ENCODE measurements around the gene CPNE9.

Gene CPNE9

DNA sequence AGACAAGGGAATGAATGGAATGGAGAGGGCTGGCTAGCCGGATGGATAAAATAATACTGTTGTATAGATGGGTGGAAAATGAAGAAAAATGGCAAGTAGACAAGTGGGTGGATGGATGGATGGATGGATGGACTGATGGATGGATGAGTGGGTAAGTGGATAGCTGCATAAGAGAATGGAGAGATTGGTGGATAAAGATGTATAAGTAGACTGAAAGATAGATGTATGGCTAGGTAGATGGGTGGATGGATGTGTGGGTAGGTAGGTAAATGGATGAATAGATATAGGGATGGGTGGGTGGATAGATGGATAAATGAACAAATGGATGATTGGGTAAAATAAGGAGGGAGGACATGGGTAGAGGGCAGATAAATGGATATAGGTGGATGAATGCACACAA lies 13.9 kb downstream of the CPNE9 start:
- no peak for DNase-seq

DNA sequence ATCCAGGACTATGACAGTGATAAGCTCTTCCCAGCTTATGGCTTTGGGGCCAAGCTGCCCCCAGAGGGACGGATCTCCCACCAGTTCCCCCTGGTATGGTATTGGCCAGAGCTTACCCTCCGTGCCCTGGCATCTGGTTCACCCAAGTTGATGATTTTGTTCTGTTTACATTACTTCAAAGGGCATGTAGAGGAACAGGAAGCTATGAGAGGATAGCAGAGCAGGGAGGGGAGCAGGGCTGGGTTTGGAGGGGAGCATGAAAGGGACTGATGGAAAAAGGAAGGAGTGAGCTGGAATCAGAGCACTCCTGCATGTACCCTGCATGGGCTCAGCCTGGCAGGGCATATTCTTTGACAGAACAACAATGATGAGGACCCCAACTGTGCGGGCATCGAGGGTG lies 14.5 kb downstream of the CPNE9 start:
- no peak for DNase-seq

DNA sequence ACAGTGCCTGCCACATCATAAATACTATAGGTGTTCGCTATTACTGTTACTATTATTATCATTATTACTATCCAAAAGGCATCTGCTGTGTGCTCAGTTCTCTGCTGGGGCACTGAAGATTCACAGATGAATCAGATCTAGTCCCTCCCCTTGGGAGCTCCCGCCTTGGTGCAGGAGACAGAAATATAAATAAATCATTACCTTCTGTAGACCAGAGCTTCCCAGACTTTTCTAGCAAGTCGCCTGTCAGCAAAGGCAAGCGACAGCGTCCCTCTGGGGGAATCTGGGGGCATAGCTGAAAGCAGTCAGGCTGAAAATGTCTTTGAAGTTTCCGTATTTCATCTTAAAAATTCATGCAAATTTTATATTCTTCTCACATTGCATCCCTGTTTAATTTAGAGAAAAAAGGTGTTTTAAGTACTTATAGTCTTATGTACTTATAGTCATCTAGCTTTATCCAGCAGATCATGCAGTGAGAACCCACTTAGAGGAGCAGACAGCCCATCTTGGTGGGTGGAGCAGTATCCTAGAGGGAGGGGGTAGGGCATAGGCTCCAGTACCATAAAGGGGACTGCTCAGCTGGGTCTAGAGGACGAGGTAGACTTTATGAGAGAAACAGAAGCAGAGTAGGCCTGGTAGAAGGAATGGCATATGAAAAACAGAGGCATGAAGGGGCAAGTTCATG lies 17.5 kb downstream of the CPNE9 start:
- no peak for DNase-seq

DNA sequence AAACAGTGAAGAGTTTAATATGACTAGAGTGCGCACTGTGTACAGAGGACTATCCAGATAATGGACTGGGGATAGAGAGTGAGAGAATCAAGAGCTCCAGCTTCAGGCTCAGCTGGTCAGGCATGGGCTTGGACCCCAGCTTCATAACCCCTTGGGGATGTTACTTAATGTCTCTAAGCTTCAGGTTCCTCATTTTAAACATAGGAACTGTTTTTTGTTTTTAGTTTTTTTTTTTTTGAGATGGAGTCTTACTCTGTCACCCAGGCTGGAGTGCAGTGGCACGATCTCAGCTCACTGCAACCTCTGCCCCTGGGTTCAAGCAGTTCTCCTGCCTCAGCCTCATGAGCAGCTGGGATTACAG lies 18.0 kb downstream of the CPNE9 start:
- DNase-seq, result no peak

DNA sequence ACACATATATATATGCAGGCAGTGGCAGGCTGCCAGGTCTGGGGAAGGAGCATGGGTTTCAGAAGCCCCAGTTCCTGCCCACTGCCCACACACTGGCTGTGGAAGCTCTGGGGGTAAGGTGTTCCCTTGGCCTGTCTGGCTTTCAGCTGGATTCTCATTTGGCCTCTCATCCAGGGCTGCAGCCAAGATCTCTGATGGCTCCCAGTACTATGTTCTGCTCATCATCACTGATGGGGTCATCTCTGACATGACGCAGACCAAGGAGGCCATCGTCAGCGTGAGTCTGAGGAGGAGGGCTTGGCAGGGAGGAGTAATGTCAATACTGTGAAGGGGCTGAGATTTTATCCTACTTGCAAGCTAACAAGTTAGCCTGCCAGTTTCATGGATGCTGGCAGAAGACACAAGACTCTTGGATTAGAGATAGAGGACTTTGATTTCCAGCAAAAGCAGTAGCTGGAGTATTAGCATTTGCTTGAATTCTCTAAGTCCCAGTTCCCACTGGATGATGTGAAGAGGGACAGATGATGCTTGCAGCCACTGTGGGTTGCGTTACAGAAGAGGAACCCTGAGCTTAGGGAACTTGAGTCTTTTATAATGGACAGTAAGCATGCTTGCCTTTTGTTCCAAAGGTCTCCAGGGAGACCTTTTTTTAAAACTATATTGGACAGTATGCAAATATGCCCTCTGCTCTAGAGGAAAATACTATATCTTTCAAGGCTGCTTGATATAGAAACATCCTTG lies 22.3 kb downstream of the CPNE9 start:
- no peak for DNase-seq

DNA sequence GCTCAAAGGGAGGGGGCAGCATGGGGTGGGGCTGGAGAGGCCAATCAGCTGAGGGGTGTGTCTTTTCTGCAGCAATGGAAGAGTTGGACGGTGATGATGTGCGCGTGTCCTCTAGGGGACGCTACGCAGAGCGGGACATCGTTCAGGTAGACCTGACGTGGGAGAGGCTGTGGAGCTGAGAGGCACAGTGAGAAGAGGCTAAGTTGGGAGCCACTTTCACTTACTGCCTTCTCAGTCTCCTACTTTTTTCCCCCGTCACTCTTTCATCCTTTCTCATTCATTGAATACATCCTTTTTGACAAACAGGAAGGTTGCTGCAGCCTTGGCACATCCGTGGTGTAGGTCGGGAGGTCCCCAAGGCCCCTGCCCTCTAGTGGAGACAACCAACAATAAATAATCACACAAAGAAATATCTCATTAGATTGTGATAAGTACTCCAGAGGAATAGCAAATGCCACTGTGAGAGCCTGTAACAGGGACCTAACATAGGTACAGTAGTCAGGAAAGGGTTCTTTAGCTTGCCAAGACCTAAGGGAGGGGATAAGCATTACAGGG lies 23.5 kb downstream of the CPNE9 start:
- DNase-seq, result peak; percentile 72

DNA sequence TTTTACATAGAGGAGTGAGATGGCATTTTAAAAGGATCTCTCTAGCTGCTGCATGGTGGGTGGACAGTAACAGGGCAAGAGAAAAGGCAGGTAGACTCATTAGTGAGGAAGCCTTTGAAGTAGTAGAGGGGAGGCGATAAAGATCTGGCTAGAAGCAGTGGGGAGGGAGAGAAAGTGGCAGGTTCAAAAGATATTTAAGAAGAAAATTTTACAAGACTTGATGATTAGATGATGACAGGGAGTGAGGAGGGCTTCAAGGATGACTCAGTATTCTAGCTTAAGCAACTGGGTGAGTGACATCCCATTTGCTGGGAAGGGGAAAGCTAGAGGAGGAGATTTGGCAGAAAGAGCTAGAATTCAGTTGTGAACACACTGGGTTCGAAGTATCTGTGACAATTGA lies 24.1 kb downstream of the CPNE9 start:
- no peak for DNase-seq

DNA sequence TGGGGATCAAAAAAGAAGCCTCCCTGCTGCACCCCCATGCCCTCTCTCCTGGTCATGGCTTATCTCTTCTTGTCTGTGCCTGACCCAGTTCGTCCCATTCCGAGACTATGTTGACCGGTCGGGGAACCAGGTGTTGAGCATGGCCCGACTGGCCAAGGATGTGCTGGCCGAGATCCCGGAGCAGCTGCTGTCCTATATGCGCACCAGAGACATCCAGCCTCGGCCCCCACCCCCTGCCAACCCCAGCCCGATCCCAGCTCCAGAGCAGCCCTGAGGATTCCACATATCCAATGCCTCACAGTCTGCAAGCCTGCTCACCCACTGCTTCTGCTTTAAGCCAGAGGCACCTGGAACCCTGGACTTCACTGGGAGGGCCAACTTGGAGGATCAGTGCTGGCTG lies 25.8 kb downstream of the CPNE9 start:
- DNase-seq, result no peak

DNA sequence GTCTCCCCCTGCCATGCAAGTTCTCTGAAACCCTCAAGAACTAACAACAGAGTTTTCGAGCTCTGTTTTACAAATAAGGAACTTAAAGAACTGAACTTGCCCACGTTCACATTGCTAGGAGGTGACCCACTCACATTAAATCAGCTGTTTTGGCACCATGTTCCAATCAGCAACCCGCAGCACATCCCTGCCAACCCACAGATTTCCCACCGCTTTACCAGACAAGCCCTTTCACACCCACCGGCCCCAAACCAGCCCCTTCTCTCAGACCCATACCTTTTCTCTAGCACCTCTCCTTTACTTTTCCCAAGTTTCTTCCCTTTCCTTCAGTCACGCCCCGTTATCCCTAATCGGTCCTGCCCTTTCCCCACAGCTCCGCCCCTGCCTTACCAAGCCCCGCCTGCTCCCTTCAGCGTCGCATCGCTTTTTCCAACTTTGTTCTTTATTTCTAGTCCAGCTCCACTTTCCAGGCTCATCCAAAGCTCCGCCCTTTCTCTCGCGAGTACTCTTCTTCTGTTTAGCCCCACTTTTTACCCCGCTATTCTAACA lies 27.1 kb downstream of the CPNE9 start:
- no peak for DNase-seq

DNA sequence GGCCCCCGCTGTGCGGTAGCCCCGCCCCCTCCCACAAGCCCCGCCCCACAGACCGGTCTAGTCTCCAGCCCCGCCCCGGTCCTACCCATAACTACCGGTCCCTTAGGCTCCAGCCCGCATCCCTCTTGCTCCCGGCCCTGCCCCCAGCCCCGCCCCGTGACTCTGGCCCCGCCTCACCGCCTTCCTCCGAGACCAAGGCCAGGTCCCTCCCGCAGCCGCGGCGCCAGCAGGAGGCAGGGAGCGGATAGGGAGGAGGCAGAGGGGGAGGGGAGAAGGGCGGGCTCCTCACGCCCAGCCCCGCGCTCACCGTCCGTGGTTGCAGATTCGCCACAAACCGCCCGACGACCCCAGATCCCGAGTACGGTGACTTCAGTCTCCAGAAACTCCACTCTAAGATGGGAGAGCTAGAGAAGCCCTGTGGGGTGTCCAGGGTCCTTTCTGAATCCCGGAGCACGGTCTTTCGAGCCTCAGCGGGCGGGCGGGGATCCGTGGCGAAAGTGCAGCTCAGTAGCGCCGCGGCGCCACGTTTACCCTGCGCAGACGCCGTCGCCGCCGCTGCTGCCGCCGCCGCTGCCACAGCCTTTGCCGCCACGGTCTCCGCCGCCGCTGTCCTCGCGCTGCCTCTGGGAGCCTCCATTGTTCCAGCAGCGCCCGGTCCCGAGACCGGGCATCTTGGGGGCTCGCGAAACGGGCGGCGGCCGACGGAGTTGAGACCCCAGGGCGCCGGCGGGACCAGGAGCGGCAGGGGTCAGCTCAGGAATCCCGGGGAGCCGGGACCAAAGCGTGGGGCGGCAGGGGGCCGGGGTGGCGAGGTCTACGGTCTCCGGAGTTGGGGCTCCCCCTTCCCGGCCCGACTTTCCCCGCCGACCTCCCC lies 27.8 kb downstream of the CPNE9 start, which contains the start of gene BRPF1:
TSS of gene BRPF1 (plus strand) at position 530 of the 874 bp plus-strand sequence. CDS start 2,406 bp downstream, outside the sequence.
- DNase-seq, result peak; percentile 98

DNA sequence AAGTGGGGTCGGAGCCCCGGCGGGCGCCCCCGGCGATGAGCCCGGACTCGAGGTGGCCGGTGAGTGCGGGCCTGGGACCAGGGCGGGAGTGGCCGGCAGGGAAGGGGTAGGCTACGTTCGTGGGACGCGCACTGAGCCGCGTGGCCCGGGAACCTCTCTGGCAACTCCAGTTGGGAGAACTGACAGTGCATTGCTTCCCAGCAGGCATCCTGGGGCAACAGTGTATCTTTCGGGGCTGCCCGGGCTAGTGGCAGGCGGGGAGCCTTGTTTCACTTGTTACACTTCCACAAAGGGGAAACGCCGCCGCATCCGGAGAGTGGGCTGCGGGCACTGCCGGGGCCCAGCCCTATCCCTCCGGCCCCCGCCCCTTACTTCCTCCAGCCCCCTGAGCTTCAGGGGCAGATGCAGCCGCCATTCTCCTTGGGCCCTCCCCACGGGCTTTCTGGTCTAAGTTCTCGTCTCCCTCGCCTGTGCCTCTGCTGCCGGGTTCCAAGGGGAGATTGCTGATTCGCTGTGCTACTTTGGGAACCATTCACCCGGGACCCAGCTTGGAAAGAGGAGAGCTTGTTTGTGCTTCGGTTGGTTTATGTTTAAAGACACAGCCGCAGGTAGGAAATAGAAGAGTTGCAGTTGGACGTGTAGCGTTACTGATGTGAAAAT lies 28.6 kb downstream of the CPNE9 start:
- peak; percentile 16 for DNase-seq

DNA sequence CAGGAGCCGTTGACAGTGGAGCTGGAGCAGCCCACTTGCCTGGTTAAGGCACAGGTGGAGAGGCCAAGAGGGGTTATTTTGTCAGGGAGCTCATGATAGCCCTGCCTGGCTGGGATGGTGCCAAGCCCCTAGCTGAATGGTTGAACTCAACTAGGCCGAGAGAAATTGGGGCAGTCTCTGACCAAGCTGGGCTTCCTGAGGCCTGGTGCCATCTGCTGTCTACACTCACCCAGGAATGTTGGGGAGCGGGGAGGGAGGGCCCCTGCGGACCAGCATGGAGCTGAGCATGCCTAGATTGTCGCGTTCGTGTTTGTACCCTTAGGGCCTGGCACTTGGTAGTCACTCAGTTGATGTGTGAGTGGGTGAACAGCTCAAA lies 29.1 kb downstream of the CPNE9 start:
- DNase-seq, result peak; percentile 20

DNA sequence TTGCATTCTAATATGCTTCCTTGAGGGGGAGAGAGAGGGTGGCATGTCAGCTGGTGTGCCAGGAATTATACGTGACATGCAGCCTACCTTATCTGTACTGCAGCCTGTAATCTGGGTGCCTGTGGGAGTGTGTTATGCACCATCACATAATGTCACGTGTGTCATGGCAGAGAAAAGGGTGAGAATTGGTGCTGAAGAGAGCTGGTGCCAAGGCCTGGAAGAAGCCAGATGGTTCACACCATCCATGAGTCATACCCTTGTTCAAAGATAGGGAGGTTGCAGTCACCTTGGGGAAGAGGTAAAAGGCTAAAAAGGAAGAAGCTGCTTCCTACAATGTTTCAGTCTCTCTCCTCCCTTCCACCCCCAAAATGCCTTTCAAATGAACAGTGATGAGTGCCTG lies 33.2 kb downstream of the CPNE9 start:
- peak; percentile 54 for DNase-seq

DNA sequence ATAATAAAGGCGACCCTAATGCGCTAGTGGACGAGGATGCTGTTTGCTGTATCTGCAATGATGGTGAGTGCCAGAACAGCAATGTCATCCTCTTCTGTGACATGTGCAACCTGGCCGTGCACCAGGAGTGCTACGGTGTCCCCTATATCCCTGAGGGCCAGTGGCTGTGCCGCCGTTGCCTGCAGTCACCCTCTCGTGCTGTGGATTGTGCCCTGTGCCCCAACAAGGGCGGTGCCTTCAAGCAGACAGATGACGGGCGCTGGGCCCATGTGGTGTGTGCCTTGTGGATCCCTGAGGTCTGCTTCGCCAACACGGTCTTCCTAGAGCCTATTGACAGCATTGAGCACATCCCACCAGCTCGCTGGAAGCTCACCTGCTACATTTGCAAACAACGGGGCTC lies 35.5 kb downstream of the CPNE9 start:
- DNase-seq, result no peak

DNA sequence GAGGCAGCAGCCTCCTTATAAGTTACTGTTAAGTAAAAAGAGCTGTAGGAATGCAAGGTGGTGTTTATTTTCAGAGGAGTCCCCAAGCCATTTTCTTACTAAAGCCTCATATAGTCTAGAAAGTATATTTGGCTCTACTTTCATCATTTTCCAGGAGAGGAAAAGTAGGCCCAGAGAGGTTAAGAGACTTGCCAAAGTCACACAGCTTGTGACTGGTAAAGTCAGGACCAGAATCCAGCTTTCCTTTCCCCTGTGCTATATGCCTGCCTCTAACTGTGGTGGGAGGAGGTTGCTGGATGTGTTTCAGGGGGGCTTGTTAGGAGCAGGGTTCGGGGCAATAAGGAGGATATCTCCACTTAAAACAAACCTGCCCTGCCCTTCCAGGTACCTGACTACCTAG lies 38.9 kb downstream of the CPNE9 start:
- DNase-seq, result no peak

DNA sequence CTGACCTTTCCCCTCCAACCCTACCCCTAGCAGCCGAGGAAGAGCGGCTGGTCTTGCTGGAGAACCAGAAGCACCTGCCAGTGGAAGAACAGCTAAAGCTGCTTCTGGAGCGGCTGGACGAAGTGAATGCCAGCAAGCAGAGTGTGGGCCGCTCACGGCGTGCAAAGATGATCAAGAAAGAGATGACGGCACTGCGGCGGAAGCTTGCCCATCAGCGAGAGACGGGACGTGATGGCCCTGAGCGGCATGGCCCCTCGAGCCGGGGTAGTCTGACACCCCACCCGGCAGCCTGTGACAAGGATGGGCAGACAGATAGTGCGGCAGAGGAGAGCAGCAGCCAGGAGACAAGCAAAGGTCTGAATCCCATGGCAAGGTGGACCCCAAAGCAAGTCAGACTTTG lies 39.9 kb downstream of the CPNE9 start:
- no peak for DNase-seq

DNA sequence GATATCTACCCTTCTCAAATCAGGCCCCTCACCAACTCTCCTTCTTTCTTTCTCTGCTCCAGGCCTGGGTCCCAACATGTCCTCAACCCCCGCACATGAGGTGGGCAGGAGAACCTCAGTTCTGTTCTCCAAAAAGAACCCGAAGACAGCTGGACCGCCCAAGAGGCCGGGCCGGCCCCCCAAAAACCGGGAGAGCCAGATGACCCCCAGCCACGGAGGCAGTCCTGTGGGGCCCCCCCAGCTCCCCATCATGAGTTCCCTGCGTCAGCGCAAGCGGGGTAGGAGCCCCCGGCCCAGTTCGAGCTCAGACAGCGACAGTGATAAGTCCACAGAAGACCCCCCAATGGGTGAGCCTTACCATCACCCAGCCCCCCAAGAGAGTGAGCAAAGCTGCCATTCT lies 40.5 kb downstream of the CPNE9 start:
- DNase-seq, result no peak

DNA sequence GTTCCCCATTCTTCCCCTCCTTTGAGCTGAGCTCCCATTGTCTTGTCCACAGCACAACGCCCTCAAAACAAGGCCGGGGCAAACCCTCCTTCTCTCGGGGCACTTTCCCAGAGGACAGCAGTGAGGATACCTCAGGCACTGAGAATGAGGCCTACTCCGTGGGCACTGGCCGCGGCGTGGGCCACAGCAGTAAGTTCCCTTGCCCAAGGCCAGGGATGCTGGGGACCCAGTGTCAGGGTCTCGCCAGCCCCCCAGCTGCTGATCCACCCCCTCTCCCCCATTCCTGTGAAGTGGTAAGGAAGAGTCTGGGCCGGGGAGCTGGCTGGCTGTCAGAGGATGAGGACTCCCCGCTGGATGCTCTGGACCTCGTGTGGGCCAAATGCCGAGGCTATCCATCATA lies 41.9 kb downstream of the CPNE9 start:
- no peak for DNase-seq

DNA sequence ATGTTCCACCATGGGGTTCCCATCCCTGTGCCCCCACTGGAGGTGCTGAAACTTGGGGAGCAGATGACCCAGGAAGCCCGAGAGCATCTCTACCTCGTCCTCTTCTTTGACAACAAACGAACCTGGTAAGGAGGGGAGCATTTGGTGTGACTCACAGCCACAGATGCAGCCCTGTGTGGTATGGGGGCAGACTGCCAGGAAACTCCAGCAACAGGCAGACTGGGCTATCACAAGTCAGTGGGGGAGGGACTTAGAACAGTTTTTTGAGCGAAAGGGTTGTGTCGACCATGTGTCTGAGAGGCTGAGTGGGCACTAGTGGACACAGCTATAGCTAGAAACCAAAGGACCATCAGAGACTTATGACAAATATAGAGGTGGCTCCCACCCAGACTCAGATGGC lies 42.7 kb downstream of the CPNE9 start:
- DNase-seq, result no peak

DNA sequence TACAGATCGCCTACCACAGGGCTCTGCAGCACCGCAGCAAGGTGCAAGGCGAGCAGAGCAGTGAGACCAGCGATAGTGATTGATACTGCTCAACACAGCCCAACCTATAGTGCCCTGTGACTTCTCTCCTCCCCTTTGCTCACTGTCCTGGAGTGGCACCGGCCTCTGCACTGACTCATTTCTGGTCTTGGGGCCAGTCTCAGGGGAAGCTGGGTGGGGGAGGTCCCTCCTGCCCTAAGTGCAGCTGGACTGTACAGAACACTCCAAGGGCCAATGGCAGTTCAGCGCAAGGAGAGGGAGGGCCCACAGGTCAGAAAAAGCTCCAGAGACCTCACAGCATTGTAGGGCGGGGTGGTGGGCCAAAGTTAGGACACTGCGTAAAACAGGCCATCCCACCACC lies 43.6 kb downstream of the CPNE9 start:
- DNase-seq, result no peak

DNA sequence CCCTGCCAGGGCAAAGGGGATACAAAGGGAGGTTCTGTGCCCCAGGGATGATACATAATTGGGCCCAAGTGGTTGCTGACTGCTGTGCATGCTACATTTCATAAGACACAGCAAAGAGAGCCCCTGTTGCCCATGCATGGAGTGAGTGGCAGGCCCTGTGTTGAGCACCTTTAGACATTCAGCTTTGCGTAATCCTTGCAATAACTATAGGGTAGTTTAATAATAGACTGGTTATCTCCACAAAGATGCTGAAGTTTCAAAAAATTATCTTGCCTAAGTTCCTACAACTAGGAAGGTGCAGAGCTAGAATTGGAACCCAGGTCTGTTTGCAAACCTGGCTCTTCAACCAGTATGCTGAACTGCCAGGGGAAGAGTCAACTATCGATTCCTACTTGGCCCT lies 44.4 kb downstream of the CPNE9 start:
- DNase-seq, result no peak

DNA sequence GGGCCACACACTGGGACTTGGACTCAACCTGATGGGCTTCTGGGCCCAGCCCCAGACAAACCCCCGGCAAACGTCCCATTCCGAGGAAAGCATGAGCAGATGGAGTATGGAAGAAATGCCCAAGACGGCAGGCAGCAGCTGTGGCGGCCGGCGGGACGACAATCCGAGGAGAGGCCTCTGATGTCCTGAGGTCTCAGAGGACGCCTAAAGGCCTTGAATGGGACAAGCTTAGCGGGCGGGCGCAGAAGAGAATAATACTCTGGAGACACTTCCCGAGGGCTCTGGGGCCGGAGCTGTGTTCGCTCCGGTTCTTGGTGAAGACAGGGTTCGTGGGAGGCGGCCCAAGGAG lies 45.6 kb downstream of the CPNE9 start:
- no peak for DNase-seq
